Measurements from ENCODE around the gene PCDH9. TPM values are rescaled to one million over a fixed set of nuclear protein-coding genes. Genes with fewer than 3 reads are reported as not detected.

PCDH9 gene
- total RNA-seq, 4 donors from 2014 or later, result 0.57 to 1.7 (median 0.97) TPM

- H3K9me3 ChIP-seq, result no peaks in the 10 kb centered on the region
- DNase-seq, result no peak
- H3K27ac ChIP-seq, result no peak overlapping the region
- no peaks in the 10 kb centered on the region for H3K36me3 ChIP-seq
- H3K4me1 ChIP-seq, result no peaks in the 10 kb centered on the region
- TF ChIP-seq POLR2A (IDR thresholded peaks at IDR 0.05) (no peak), CTCF (IDR thresholded peaks at IDR 0.05) (no peak)
- no peaks in the 10 kb centered on the region for H3K27me3 ChIP-seq
- H3K4me3 ChIP-seq, result no peak overlapping the region
These were observed 303.1 kb downstream of the PCDH9 start for GRCh38 chr13:66926851-66927524.

DNA sequence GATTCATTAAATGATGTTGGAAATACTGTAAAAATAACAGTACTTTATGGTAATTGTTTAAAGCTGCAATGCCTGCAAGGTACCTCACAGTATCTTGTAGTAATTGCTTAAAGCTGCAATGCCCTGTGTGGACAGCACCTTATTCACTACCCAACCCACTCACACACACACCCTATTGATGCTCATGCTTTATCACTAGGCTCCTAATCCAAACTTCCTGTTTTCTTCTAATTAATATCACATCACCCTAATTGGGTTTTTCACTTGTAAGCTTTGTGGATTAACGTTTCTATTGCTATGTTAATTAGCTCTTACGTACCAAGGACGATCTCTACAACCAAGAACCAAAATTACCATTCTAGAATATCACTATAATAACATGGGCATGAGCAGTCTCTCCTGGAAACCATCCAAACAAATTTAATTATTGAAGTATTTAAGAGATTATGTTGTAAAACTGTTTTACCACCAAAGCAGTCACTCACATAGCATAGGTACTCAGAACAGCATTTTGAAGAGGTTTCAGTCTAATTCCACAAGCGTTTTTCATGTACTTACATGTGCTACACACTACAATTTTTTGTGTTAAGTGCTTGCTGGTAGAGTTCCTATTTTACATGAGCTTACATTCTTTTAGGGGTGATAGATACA lies 303.8 kb downstream of the PCDH9 start:
- Histone ChIP-seq H3K36me3 (no peaks in the 10 kb centered on the region), H3K27me3 (no peaks in the 10 kb centered on the region), H3K9me3 (no peaks in the 10 kb centered on the region), H3K27ac (no peak overlapping the region), H3K4me1 (no peaks in the 10 kb centered on the region), H3K4me3 (no peak overlapping the region)
- no peak for DNase-seq
- no peak for TF ChIP-seq POLR2A (IDR thresholded peaks at IDR 0.05)
- no peak for TF ChIP-seq CTCF (IDR thresholded peaks at IDR 0.05)

DNA sequence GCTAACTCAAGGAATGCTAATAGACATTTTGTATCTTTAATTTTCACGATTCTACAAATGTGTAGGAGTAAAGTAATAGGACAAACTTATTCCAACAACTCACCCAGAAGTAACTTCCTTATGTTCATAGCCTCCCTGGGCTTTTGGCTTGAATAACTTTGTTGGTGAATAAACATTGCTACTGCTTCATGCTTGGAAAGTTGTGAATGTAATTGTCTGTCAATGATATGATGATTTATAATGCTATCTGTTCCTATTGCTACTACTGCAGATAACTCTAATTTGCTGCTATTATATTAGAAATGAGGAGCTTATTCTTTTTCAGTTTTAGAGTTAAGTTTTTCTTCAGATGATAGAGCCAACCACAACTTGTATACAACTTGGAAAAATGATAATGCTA lies 307.7 kb downstream of the PCDH9 start:
- Histone ChIP-seq H3K36me3 (no peaks in the 10 kb centered on the region), H3K4me1 (no peaks in the 10 kb centered on the region), H3K9me3 (no peaks in the 10 kb centered on the region), H3K4me3 (no peak overlapping the region), H3K27ac (no peak overlapping the region), H3K27me3 (no peaks in the 10 kb centered on the region)
- no peak for DNase-seq
- no peak for TF ChIP-seq CTCF (IDR thresholded peaks at IDR 0.05)
- no peak for TF ChIP-seq POLR2A (IDR thresholded peaks at IDR 0.05)

DNA sequence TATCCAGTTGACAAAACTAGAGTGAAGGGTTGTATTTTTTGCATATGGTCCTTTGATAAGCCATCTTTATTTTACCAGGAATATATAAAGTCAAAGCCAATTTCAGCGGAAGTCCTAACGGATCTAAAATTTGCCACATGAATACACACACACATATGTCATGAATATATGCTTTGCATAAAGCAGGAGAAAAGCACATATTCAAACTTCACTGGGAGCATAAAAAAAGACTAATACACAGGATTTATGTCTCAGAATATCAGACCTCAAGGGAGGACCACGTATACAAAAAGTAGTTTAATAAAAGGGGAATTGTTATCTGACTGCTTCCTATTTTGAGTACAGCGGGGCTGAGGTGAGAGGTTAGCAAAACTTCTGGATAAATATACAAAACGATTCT lies 308.7 kb downstream of the PCDH9 start:
- no peaks in the 10 kb centered on the region for H3K9me3 ChIP-seq
- TF ChIP-seq POLR2A (IDR thresholded peaks at IDR 0.05) (no peak), CTCF (IDR thresholded peaks at IDR 0.05) (no peak)
- H3K4me1 ChIP-seq, result no peaks in the 10 kb centered on the region
- H3K36me3 ChIP-seq, result no peaks in the 10 kb centered on the region
- DNase-seq, result no peak
- no peak overlapping the region for H3K27ac ChIP-seq
- H3K4me3 ChIP-seq, result no peak overlapping the region
- no peaks in the 10 kb centered on the region for H3K27me3 ChIP-seq

GRCh38 chr13:66915596-66916185 lies 314.4 kb downstream of the PCDH9 start:
- H3K9me3 ChIP-seq, result no peaks in the 10 kb centered on the region
- no peaks in the 10 kb centered on the region for H3K27me3 ChIP-seq
- no peak overlapping the region for H3K27ac ChIP-seq
- TF ChIP-seq CTCF (IDR thresholded peaks at IDR 0.05), result no peak
- no peaks in the 10 kb centered on the region for H3K4me1 ChIP-seq
- H3K36me3 ChIP-seq, result no peaks in the 10 kb centered on the region
- no peak for DNase-seq
- H3K4me3 ChIP-seq, result no peak overlapping the region

All from Peyer's patch (tissue), 4 donors.